Immature natural killer cell (primary cell): ENCODE measurements around the gene LY9. TPM values are rescaled to one million over a fixed set of nuclear protein-coding genes. Genes with fewer than 3 reads are reported as not detected.

Experiments used
- DNase-seq, 3 donors: peaks; one replicate each; pipeline ENCODE4 v3.0.0; 2022; ENCODE audit warnings: mixed read lengths in 1 of 3
- H3K27ac Mint-ChIP-seq, 6 donors: one replicate each; pipeline ENCODE4 v1.8.0; 2020; ENCODE audit warnings: mixed read lengths in 6 of 6, mild to moderate bottlenecking in 5 of 6, inconsistent platforms in 4 of 6, moderate library complexity in 3 of 6
- H3K27me3 Mint-ChIP-seq, 3 donors: one replicate each; pipeline ENCODE4 v1.8.0; 2020 to 2021; ENCODE audit warnings: low read depth in 3 of 3, mild to moderate bottlenecking in 3 of 3, mixed read lengths in 3 of 3, moderate library complexity in 3 of 3, inconsistent platforms in 1 of 3
- H3K36me3 Mint-ChIP-seq, 3 donors: one replicate each; pipeline ENCODE4 v1.8.0; 2020; ENCODE audit warnings: mixed read lengths in 3 of 3, inconsistent platforms in 2 of 3, mild to moderate bottlenecking in 2 of 3
- H3K4me1 Mint-ChIP-seq, 2 donors: one replicate each; pipeline ENCODE4 v1.8.0; 2020; ENCODE audit warnings: inconsistent platforms in 2 of 2, mild to moderate bottlenecking in 2 of 2, mixed read lengths in 2 of 2, moderate library complexity in 1 of 2
- H3K4me3 Mint-ChIP-seq, 5 donors: one replicate each; pipeline ENCODE4 v1.8.0; 2020; ENCODE audit warnings: mild to moderate bottlenecking in 5 of 5, mixed read lengths in 5 of 5, inconsistent platforms in 3 of 5, moderate library complexity in 3 of 5
- H3K9me3 Mint-ChIP-seq, 6 donors: one replicate each; pipeline ENCODE4 v1.8.0; 2020; ENCODE audit warnings: mild to moderate bottlenecking in 6 of 6, mixed read lengths in 6 of 6, inconsistent platforms in 4 of 6, moderate library complexity in 3 of 6
- polyA plus RNA-seq, 3 donors: library from polyadenylated mRNA; unstranded; fragments of 300-500 nt; fragmentation: Illumina TruSeq; gene quantifications; one replicate each; pipeline ENCODE4 v1.2.3, GENCODE V29; 2021

LY9 gene
- polyA plus RNA-seq, 3 donors from 2014 or later: 46.1 to 68.2 (median 57.2) TPM

DNA sequence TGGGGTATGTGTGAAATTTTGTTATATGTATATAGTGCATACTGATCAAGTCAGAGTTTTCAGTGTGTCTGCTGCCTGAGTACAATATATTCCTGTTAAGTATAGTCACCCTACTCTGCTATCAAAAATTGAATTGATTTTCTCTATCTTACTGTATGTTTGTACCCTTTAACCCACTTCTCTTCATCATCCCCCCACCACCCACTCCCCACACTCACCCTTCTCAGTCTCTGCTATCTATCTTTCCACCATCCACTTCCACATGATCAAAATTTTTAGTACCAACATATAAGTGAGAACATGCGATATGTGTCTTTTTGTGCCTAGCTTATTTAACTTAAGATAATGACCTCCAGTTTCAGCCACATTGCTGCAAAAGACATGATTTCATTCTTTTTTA, 4.2 kb downstream of the LY9 start:
- Mint-ChIP-seq H3K4me1 (peaks cover 84 to 89% of the 10 kb centered on the region in 2 donors), H3K27ac (peak overlapping the region; percentile 13 to 97 (median 78)), H3K36me3 (peaks cover 18 to 34% (median 25%) of the 10 kb centered on the region in 3 donors)

DNA sequence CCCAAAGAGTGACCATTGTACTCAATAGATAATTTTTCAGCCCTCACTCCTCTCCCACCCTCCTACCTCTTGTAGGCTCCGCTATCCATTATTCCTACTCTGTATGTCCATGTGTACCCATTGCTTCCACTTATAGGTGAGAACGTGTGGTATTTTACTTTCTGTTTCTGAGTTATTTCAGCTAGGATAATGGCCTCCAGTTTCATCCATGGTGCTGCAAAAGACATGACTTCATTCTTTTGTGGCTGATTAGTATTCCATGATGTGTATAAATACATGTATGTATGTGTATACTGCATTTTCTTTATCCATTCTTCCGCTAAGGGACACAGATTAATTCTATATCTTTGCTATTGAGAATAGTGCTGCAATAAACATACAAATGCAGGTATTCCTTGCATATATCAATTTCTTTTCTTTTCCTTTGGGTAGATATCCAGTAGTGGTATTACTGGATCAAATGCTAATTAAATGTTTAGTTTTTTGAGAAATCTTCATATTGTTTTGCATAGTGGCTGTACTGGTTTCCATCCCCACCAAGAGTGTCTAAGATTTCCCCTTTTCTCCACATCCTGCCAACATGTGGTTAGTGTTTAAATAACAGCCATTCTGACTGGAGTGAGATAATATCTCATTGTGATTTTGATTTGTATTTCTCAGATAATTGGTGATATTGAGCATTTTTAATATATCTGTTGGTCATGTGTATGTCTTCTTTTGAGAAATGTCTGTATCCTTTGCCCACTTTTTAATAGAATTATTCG, 4.9 kb downstream of the LY9 start:
- peaks cover 0 to 5% (median 4%) of the 10 kb centered on the region in 3 donors for H3K27me3 Mint-ChIP-seq
- peaks cover 0 to 5% (median 1%) of the 10 kb centered on the region in 6 donors for H3K9me3 Mint-ChIP-seq
- DNase-seq: peak; percentile 35 to 44 (median 41)
- H3K27ac Mint-ChIP-seq: peak overlapping the region; percentile 59 to 87 (median 78)
- peaks cover 85 to 89% of the 10 kb centered on the region in 2 donors for H3K4me1 Mint-ChIP-seq
- peaks cover 22 to 39% (median 30%) of the 10 kb centered on the region in 3 donors for H3K36me3 Mint-ChIP-seq
- H3K4me3 Mint-ChIP-seq: peak overlapping the region; percentile 73 to 90 (median 74)

More for the DNA sequence above, 4.2 kb downstream of the LY9 start:
- H3K27me3 Mint-ChIP-seq: peaks cover 0 to 7% (median 5%) of the 10 kb centered on the region in 3 donors
- peaks cover 0 to 3% (median 0%) of the 10 kb centered on the region in 6 donors for H3K9me3 Mint-ChIP-seq
- peak overlapping the region; percentile 71 to 96 (median 90) for H3K4me3 Mint-ChIP-seq
- no peak for DNase-seq

DNA sequence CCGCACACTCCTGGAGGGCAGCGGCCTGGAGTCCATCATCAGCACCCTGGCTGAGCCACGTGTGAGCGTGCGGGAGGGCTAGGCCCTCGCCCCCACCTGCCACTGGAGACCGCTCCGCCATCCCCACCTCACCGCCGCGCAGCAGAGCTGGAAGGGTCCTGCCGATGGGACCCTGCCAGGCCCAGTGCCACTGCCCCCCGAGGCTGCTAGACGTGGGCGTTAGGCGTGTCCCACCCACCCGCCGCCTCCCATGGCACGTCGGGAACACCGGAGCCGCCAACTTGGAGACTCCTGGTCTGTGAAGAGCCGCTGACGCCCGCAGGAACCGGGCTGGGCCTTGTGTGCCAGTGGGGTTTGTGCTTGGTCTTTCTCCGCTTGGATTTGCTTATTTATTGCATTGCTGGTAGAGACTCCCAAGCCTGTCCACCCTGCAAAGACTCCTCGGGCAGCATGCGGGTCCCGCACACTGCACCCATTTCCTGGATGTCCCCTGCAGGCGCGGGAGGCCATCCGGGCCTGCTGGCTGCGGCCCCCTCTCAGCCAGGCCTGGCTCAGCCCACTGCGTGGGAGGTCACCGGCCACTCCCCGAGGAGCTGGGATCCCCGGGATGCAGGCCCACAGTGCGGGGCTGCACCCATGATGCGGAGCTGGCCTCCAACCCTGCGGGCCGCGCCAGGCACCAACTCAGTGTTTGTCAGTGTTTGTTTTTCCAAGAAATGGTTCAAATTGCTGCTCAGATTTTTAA, 6.0 kb downstream of the LY9 start:
- no peak for DNase-seq
- Mint-ChIP-seq H3K4me1 (peaks cover 86 to 89% of the 10 kb centered on the region in 2 donors), H3K27ac (peak overlapping the region in 3 of 6 donors; percentile 1 to 85 (median 80)), H3K36me3 (peaks cover 31 to 51% (median 42%) of the 10 kb centered on the region in 3 donors), H3K4me3 (peak overlapping the region in 1 of 5 donors; percentile 74), H3K9me3 (peaks cover 4 to 16% (median 12%) of the 10 kb centered on the region in 6 donors), H3K27me3 (peaks cover 0 to 3% (median 0%) of the 10 kb centered on the region in 3 donors)

DNA sequence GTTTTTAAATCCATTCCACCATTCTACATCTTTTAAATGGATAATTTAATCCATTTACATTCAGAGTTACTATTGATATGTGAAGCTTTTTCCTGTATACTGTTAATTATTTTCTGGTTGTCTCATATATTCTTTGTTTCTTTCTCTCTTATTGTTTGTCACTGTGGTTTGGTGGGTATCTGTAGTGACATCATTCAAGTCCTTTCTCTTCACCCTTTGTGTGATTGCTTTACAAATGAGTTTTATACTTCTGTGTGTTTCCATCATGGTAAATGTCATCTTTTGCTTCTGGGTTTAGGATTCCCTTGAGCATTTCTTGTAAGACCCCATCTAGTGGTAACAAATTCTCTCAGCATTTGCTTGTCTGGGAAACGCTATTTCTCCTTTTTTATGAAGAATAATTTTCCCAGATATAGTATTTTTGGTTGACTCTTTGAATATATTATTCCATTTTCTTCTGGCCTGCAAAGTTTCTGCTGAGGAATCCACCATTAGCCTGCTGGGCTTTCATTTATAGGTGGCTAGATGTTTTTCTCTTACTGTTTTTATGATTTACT, 10.2 kb downstream of the LY9 start:
- H3K36me3 Mint-ChIP-seq: peaks cover 41 to 64% (median 42%) of the 10 kb centered on the region in 3 donors
- peaks cover 8 to 20% (median 14%) of the 10 kb centered on the region in 6 donors for H3K9me3 Mint-ChIP-seq
- H3K4me3 Mint-ChIP-seq: peak overlapping the region; percentile 5 to 63 (median 55)
- H3K27ac Mint-ChIP-seq: peak overlapping the region; percentile 52 to 82 (median 60)
- DNase-seq: peak; percentile 18 to 43 (median 41)
- H3K4me1 Mint-ChIP-seq: peaks cover 65 to 67% of the 10 kb centered on the region in 2 donors
- no peaks in the 10 kb centered on the region for H3K27me3 Mint-ChIP-seq

DNA sequence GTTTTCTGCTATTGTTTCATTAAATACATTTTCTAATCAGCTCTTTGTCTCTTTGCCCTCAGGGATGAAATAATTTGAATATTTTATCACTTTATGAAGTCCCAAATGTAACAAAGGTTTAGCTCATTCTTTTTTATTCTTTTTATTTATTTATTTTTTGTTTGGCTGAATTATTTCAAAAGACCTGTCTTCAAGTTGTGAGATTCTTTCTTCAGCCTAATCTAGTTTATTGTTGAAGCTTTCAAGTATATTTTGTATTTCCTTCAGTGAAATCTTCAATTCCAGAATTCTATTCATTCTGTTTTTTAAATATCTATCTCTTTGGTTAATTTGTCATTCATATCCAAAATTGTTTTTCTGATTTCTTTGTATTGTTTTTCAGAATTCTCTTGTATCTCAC, 10.8 kb downstream of the LY9 start:
- Mint-ChIP-seq H3K9me3 (peaks cover 8 to 20% (median 14%) of the 10 kb centered on the region in 6 donors), H3K4me1 (peaks cover 65 to 68% of the 10 kb centered on the region in 2 donors), H3K27me3 (no peaks in the 10 kb centered on the region), H3K27ac (peak overlapping the region; percentile 3 to 82 (median 62)), H3K4me3 (peak overlapping the region in 4 of 5 donors; percentile 18 to 58 (median 42)), H3K36me3 (peaks cover 36 to 64% (median 42%) of the 10 kb centered on the region in 3 donors)
- no peak for DNase-seq

DNA sequence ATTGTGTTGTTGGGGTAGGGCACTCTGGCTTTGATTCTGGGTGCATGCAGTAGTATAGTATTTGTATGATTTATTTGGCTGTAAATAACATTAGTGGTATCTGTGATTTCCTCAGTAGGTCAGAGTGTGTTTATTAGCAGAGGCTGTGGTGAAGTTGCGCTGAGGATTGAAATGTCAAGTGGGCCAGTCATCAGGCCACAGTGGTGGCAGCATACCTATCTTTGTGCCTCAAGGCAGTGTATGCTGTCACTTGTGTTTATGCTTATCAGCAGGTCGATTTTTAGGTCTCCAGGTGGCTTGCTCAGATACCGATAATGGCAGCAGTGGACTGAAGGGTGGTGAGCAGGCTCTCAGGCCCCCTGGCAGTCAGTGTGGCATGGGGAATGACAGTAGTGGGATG, 11.3 kb downstream of the LY9 start:
- DNase-seq: no peak
- peaks cover 70% of the 10 kb centered on the region in 2 donors for H3K4me1 Mint-ChIP-seq
- peak overlapping the region in 4 of 5 donors; percentile 18 to 37 (median 30) for H3K4me3 Mint-ChIP-seq
- peak overlapping the region in 5 of 6 donors; percentile 3 to 82 (median 52) for H3K27ac Mint-ChIP-seq
- H3K9me3 Mint-ChIP-seq: peaks cover 8 to 20% (median 14%) of the 10 kb centered on the region in 6 donors
- no peaks in the 10 kb centered on the region for H3K27me3 Mint-ChIP-seq
- H3K36me3 Mint-ChIP-seq: peaks cover 36 to 68% (median 42%) of the 10 kb centered on the region in 3 donors

DNA sequence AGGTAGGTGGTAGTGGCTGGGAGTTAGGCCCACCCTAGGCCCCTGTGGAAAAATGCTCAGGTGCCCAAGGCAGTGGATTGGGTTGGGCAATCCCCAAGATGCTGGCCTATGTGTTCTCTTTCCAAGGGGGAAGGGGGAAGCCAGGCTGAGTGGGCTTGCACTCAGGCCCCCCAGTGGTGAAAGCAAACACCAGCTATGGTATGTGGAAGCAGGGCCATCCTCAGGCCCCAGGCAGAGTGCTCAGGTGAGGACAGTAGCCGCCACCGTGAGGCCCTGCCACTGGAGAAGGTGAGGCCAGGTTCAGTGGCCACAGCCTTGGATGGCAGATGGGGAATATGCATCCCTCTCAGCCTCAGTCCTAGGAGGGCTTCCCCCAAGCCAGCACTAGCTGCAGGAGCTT, 11.8 kb downstream of the LY9 start:
- H3K4me3 Mint-ChIP-seq: peak overlapping the region in 1 of 5 donors; percentile 18
- H3K4me1 Mint-ChIP-seq: peaks cover 68% of the 10 kb centered on the region in 2 donors
- H3K9me3 Mint-ChIP-seq: peaks cover 8 to 20% (median 14%) of the 10 kb centered on the region in 6 donors
- no peaks in the 10 kb centered on the region for H3K27me3 Mint-ChIP-seq
- H3K27ac Mint-ChIP-seq: peak overlapping the region in 5 of 6 donors; percentile 3 to 82 (median 52)
- peaks cover 33 to 65% (median 39%) of the 10 kb centered on the region in 3 donors for H3K36me3 Mint-ChIP-seq
- no peak for DNase-seq

DNA sequence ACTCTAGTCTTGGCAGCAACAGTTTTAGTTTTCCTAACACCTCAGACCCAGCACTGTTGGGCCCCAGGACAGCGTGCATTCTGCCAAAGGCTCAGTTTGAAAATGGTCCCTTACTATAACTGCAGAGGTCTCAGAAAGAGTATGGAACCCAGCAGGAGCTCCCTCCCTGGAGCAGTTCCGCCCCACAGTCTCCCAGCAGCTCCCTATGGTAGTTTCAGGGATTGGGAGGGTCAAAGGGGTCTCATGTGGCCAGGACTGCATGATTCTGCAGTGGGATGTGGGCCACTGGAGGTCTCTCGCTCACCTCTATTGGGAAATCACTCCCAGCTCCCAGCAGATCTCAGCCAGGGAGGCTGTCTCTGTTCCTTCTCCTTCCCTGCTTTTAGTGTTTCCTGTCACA, 12.3 kb downstream of the LY9 start:
- peak overlapping the region in 2 of 6 donors; percentile 19 for H3K27ac Mint-ChIP-seq
- no peaks in the 10 kb centered on the region for H3K27me3 Mint-ChIP-seq
- H3K36me3 Mint-ChIP-seq: peaks cover 37 to 62% (median 41%) of the 10 kb centered on the region in 3 donors
- DNase-seq: no peak
- peaks cover 8 to 20% (median 14%) of the 10 kb centered on the region in 6 donors for H3K9me3 Mint-ChIP-seq
- H3K4me3 Mint-ChIP-seq: peak overlapping the region in 1 of 5 donors; percentile 31
- peaks cover 62 to 67% of the 10 kb centered on the region in 2 donors for H3K4me1 Mint-ChIP-seq

DNA sequence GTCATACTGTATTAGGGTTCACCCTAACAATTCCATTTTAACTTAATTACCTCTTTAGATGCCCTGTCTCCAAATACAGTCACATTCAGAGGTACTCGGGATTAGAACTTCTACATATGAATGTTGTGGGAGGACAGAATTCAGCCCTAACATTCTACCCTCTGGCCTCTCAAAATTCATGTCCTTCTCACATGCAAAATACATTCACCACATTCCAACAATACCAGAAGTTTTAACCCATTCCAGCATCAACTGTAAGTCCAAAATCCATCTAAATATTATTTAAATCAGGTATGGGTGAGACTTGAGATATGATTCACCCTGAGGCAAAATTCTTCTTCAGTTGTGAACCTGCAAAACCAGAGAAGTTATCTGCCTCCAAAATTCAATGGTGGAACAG, 14.5 kb downstream of the LY9 start:
- Mint-ChIP-seq H3K27me3 (peaks cover 0 to 2% (median 0%) of the 10 kb centered on the region in 3 donors), H3K27ac (peak overlapping the region in 1 of 6 donors; percentile 23), H3K4me1 (peaks cover 45 to 50% of the 10 kb centered on the region in 2 donors), H3K9me3 (peaks cover 8 to 19% (median 13%) of the 10 kb centered on the region in 6 donors), H3K36me3 (peaks cover 24 to 56% (median 38%) of the 10 kb centered on the region in 3 donors), H3K4me3 (no peak overlapping the region)
- DNase-seq: no peak

DNA sequence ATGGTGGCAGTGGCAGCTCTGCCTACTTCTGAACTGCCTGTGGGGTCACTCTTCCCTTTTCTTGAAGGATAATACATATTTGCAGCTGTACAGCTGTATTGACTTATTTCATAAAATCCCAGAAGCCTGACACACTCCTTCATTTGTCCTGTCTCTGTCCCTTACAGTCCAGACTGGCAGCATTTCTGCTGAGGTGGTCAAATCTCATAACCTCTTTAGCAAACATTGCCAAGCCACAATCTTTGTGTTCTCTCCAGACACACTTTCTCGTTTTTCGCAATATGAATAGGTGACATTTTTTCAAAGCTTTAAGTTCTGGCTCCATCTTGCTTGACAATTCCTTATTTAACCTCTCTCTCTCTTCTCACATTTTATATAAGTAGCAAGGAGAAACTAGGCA, 15.2 kb downstream of the LY9 start:
- peaks cover 0 to 2% (median 0%) of the 10 kb centered on the region in 3 donors for H3K27me3 Mint-ChIP-seq
- DNase-seq: no peak
- H3K36me3 Mint-ChIP-seq: peaks cover 17 to 54% (median 33%) of the 10 kb centered on the region in 3 donors
- H3K9me3 Mint-ChIP-seq: peaks cover 8 to 13% (median 11%) of the 10 kb centered on the region in 6 donors
- no peak overlapping the region for H3K4me3 Mint-ChIP-seq
- peaks cover 39 to 43% of the 10 kb centered on the region in 2 donors for H3K4me1 Mint-ChIP-seq
- H3K27ac Mint-ChIP-seq: peak overlapping the region in 5 of 6 donors; percentile 11 to 57 (median 23)

DNA sequence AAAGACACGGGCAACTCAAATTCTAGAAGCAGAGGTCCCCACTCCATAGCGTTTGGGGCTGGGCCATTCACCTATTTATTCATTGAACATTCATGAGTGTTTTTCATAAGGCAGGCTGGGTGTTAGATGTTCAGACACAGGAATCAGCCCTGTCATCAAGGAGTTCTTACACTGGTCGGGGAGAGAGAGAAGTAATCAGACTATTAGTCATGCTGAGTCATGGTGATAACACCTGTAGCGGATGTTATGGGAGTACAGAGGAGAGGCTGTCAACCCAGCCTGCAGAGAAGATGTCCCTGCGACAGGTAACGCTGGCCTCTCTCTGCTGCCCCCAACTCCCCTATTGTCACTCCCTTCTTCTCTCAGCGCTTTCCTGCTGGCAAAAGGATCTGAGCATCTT, 17.2 kb downstream of the LY9 start:
- H3K27ac Mint-ChIP-seq: peak overlapping the region in 2 of 6 donors; percentile 14 to 78
- H3K9me3 Mint-ChIP-seq: peaks cover 0 to 2% (median 0%) of the 10 kb centered on the region in 6 donors
- peaks cover 4 to 40% (median 20%) of the 10 kb centered on the region in 3 donors for H3K36me3 Mint-ChIP-seq
- H3K4me1 Mint-ChIP-seq: peaks cover 25% of the 10 kb centered on the region in 2 donors
- no peak overlapping the region for H3K4me3 Mint-ChIP-seq
- H3K27me3 Mint-ChIP-seq: peaks cover 0 to 2% (median 0%) of the 10 kb centered on the region in 3 donors
- DNase-seq: no peak

DNA sequence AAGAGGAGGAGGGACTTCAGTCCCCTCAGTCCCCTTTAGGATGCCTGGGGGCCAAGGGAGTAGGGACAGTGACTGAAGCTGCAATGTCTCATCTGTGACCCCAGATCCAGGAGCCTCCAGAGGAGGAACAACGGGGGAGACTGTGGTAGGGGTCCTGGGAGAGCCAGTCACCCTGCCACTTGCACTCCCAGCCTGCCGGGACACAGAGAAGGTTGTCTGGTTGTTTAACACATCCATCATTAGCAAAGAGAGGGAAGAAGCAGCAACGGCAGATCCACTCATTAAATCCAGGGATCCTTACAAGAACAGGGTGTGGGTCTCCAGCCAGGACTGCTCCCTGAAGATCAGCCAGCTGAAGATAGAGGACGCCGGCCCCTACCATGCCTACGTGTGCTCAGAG, 18.3 kb downstream of the LY9 start:
- Mint-ChIP-seq H3K4me3 (no peak overlapping the region), H3K27ac (peak overlapping the region in 2 of 6 donors; percentile 53 to 62), H3K36me3 (peaks cover 4 to 35% (median 16%) of the 10 kb centered on the region in 3 donors), H3K27me3 (peaks cover 0 to 2% (median 1%) of the 10 kb centered on the region in 3 donors), H3K9me3 (peaks cover 0 to 2% (median 0%) of the 10 kb centered on the region in 6 donors), H3K4me1 (peaks cover 22 to 29% of the 10 kb centered on the region in 2 donors)
- no peak for DNase-seq

DNA sequence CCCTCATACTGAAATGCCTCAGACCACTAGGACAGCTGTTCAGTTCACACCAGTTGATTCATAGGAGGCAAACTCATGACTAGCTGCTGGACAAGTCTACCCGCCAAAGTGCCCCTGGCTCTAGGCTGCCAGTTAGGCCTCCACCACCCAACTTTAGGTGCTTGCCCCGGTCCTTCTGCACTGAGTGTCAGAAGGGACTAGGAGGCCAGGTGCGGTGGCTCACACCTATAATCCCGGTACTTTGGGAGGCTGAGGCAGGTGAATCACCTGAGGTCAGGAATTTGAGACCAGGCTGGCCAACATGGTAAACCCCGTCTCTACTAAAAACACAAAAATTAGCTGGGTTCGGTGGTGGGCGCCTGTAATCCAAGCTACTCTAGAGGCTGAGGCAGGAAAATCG, 18.9 kb downstream of the LY9 start:
- Mint-ChIP-seq H3K27me3 (peaks cover 0 to 2% (median 2%) of the 10 kb centered on the region in 3 donors), H3K4me1 (peaks cover 20 to 29% of the 10 kb centered on the region in 2 donors), H3K36me3 (peaks cover 4 to 31% (median 16%) of the 10 kb centered on the region in 3 donors), H3K27ac (peak overlapping the region in 2 of 6 donors; percentile 40 to 51), H3K9me3 (no peaks in the 10 kb centered on the region), H3K4me3 (no peak overlapping the region)
- no peak for DNase-seq
